ENCODE data around the gene KRTAP5-10.
A peak's percentile ranks its signal among the peaks of the same experiment; 100 is the strongest.
"Not testable (repeated sequence)": the region's sequence is repeated elsewhere in the genome, so short reads cannot be mapped to it uniquely, and the experiment has no call there.

KRTAP5-10 gene

DNA sequence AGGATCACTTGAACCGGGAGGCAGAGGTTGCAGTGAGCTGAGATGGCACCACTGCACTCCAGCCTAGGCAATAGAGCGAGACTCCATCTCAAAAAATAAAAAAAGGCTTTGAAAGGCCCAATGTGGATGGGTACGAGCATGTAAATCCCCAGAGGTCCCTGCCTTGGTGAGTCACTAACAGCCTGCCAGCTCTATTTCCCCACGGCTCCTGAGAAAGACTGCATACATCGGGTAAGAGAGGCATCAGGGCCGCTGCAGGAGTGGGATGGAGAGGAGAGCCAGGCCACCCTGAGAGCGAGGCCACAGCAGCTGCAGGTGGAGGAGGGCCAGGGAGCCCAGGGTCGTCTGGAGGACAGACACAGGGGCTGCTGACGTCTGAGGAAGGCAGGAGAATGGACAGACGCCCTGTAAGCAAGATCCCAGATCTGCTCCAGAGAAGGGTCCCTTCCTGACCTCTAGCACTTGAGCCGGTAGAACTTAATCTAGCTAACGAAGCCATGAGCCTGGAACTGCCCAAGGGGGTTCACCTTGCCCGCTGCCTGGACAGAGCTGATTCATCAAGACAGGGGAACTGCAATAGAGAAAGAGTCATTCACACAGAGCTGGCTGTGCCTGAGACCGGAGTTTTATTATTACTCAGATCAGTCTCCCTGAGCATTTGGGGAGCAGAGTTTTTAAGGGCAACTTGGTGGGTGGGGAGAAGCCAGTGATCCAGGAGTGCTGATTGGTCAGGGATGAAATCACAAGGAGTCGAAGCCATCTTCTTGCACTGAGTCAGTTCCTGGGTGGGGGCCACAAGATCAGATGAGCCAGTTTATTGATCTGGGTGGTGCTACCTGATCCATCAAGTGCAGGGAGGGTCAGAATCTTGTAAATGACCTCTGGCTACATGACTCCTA, 22.2 kb upstream of the KRTAP5-10 start:
- DNase-seq: no peak

DNA sequence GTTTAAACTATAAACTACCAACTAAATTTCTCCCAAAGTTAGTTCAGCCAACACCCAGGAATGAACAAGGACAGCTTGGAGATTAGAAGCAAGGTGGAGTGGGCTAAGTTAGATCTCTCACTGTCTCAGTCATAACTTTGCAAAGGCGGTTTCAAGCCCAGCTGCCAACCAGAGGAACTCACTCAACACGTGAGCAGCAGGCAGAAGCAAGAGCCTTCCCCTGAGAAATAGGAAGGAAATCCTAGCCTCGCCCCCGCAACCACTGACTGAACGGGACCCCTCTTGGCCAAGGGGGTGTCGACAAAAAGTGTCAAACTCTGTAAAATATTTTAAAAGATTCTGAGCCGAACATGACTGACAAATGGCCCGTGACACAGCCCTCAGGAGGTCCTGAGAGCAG, 21.5 kb upstream of the KRTAP5-10 start:
- DNase-seq: no peak

DNA sequence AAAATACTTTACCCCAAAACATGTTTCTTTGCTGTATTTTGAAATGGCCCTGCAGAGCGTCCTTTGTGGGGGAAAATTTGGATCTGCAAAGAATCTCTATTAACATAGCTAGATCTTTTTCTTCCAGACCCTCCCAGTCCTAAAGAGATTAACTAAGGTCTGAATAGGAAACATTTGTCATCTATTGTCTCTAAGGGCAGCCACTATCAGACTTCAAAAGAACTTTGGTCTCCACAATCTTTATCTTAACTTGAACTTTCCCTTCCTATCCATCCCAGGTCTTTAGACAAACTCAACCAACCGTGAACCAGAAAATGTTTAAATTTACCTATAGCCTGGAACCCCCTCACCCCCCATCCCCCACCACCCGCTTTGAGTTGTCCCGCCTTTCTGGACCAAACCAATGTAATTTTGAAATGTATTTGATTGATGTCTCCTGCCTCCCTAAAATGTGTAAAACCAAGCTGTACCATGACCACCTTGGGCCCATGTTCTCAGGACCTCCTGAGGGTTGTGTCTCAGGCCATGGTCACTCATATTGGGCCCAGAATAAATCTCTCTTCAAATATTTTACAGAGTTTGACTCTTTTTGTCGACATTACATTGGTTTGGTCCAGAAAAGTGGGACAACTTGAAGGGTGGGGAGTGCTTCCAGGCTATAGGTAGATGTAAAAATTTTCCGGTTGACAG, 20.7 kb upstream of the KRTAP5-10 start:
- no peak for DNase-seq

DNA sequence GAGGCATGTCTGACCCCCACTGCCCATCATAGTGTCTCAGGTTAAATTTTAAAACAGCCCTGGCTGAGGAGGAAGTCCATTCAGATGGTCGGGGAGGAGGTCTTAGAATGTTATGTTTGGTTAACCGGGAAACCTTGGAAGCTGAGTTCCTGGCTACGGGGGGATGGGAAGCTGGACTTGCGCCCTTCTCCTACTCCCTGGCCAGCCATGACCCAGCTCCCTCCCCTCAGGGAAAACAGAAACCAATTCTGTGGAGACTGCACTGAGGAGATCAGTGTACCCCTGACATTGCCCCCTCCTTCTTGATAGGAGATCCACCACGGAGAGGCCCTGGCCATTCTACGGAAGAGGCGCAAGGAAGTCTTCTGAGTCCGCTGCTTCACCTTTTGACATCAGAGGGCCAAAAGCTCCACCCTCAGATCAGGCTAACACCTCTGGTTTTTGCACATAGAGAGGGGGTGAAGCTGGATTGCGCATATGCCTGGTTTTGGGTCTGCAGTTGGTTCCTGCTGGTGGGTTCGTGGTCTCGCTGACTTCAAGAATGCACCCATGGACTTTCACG, 19.9 kb upstream of the KRTAP5-10 start:
- no peak for DNase-seq

DNA sequence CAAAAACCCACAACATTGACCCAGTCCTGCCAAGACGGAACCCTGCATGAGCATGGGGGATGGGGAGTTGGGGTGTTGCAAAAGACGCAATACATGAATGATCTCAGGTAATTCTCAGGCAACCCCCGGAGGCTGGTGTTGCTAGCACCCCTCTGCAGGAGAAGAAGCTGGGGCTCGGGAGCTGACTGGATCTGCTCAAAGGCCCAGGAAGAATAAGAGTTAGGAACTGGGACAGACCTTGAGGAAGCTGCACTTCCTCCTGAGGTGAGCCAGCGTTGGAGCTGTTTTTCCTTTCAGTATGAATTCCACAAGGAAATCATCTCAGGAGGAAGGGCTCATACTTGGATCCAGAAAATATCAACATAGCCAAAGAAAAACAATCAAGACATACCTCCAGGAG, 17.2 kb upstream of the KRTAP5-10 start, which contains the start of gene KRTAP5-9:
Gene KRTAP5-9 (plus strand): TSS at position 301 of the 400 bp plus-strand sequence. CDS start 238 bp downstream, outside the sequence.
- no peak for DNase-seq

DNA sequence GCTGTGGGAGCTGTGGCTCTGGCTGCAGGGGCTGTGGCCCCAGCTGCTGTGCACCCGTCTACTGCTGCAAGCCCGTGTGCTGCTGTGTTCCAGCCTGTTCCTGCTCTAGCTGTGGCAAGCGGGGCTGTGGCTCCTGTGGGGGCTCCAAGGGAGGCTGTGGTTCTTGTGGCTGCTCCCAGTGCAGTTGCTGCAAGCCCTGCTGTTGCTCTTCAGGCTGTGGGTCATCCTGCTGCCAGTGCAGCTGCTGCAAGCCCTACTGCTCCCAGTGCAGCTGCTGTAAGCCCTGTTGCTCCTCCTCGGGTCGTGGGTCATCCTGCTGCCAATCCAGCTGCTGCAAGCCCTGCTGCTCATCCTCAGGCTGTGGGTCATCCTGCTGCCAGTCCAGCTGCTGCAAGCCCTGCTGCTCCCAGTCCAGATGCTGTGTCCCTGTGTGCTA, 16.6 kb upstream of the KRTAP5-10 start:
- no peak for DNase-seq

DNA sequence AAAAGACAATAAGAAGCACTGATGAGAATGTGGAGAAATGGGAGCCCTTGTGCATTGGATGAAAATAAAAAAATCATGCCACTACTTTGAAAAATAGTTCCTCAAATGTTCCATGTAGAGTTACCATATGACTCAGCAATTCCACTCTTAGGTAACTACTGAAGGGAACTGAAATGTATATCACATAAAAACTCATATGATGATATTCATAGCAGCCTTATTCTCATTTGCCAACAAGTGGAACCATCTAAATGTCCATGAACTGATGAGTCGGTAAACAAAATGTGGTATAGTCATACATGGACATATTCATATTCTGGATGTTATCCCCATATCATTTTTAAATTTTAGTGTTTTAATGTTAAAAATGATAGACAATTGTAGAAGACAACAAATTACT, 13.7 kb upstream of the KRTAP5-10 start:
- no peak for DNase-seq

DNA sequence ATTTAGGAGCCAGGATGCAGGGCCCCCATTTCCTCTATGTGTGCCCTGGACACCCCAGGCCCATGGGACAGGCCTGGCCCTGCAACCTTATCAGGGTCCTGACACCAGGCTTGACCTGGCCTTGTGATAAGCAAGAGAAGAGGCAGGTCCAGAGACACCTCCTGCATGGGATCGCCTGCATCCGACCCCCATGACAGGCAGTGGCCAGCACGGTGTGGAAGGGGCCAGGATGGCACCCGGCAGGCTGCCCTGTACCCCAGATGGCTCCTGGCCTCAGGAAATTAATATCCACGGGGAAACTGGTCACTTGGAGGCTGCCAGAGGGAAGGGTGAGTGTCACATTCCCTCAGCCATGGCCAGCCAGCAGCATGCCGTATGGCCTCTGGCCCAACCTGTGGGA, 10.4 kb upstream of the KRTAP5-10 start:
- DNase-seq: no peak

DNA sequence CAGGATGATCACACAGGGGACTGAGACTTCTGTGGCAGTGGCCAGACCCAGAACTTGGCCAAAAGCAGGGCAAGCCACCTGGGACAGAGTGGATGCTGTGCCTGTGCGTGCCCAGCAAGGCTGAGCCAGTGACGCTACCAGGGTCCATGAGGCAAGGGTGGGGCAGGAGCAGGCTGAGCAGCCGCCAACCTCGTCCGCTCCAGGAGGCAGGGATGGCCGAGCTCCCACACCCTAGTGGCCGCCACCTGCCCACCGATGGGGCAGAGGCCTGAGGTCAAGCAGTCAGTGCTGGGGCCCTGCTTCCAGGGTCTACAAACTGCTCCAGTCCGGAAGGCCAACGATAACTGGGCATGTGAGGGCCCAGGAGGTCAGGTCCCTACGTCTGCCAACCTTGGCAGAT, 9.9 kb upstream of the KRTAP5-10 start:
- DNase-seq: no peak

DNA sequence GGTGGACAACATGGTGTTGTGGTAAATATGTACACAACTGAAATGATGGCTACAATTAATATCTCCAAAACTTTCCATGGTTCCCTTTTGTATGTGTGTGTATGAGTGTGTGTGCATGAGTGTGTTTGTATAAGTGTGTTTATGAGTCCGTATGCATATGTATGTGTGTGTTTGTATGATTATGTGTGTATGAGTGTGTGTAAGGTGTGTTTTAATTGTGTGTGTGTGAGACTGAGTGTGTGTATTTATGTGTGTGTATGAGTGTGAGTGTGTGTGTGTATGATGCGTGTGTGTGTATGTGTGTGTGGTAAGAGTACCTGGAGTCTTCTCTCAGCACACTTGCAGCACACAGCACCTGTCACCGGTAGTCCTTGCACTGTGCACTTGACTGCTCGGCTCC, 9.3 kb upstream of the KRTAP5-10 start:
- DNase-seq: no peak

DNA sequence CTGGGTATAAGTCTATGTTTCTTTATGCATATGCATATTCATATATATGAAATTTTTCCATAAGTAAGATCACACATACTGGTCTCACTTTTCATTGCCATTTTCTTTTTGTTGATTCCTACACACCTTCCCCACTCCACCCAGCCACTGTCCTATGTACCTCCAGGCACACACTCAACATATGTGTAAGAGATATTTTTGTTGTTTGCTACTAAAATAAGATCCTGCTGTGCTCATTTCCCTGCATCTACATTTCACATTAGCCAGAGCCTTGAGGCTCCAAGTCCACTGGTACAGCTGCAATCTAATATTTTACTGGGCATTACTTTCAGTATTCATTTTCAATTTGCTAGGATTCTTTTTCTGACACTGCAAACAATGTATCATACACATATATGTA, 8.1 kb upstream of the KRTAP5-10 start:
- no peak for DNase-seq

DNA sequence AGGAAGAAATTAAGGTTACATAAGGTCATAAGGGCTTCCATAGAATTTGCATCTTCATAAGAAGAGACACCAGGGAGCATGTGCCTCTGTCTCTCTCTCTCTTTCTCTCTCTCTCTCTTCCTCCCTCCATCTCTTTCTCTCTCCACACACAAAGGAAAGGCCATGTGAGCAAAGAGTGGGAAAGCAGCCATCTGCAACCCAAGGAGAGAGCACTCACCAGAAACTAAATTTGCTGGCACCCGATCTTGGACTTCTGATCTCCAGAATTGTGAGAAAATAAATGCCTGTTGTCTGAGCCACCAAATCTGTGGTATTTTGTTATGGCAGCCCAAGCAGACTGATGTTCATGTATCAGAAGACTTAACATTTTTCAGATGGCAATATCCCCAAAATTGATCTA, 6.4 kb upstream of the KRTAP5-10 start:
- DNase-seq: no peak

DNA sequence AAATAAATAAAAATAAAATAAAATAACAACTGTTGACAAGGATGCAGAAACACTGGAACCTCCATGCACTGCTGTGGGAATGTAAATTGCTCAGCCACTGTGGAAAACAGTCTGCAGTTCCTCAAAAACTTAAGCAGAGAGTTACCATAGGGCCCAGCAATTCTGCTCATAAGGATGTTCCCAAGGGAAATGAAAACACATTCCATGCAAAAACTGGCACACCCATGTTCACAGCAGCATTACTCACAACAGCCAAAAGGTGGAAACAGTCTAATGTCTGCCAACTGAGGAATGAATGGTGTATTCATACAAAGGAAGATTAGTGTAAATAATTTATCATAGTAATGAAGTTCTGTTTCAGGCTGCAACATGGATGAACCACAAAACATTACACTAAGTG, 3.2 kb upstream of the KRTAP5-10 start:
- no peak for DNase-seq

DNA sequence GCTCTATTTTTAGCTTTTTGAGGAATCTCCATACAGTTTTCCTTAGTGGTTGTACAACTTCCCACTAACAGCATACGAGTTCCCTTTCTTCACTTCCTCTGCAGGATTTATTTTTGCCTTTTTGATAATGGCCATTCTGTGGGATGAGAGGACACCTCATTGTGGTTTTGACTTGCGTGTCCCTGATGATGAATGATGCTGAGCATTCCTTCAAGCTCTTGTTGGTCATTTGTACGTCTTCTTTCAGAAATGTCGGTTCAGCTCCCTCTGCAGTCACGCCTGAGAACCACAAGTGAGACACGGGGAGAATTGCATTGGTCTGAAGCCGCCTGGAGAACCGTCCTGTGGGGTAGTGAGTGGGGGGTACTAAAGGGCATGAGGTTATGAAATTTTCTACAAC, 2.0 kb upstream of the KRTAP5-10 start:
- DNase-seq: no peak

DNA sequence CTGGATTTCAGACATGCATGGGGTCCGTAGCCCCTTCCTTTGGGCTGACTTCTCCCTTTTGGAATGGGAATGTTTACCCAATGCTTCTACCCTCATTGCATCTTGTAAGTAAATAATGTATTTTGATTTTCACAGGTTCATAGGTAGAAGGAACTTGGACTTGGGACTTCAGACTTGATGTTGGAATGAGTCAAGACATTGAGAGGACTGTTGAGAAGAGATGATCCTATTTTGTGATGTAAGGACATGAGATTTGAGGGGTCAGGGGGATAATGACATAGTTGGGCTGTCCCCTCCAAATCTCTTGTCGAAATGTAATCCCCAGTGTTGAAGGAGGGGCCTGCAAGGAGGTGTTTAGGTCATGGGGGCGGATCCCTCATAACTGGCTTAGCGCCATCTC, 933 bp upstream of the KRTAP5-10 start:
- no peak for DNase-seq

DNA sequence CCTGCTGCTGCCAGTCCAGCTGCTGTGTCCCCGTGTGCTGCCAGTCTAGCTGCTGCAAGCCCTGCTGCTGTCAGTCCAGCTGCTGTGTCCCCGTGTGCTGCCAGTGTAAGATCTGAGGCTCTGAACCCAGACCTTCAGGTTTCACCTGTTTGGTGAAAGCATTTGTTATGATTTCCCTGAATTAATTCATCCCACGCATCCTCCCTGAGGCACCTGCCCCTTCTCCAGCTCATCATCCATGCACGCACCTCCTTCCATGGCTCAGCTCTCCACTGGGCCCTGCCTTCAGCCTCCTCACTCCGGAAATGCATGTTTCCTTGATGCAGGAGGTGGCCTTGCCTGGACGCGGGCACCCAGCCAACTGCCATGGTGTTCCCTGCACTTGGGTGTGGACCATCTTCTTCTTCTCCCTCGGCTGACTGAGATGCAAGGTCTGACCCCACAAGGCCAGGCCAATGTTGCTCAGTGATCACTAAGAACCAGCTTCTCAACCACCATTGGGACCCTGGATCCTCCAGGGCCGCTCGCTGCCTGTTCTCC, 788 bp downstream of the KRTAP5-10 start:
- peak; percentile 11 for DNase-seq

DNA sequence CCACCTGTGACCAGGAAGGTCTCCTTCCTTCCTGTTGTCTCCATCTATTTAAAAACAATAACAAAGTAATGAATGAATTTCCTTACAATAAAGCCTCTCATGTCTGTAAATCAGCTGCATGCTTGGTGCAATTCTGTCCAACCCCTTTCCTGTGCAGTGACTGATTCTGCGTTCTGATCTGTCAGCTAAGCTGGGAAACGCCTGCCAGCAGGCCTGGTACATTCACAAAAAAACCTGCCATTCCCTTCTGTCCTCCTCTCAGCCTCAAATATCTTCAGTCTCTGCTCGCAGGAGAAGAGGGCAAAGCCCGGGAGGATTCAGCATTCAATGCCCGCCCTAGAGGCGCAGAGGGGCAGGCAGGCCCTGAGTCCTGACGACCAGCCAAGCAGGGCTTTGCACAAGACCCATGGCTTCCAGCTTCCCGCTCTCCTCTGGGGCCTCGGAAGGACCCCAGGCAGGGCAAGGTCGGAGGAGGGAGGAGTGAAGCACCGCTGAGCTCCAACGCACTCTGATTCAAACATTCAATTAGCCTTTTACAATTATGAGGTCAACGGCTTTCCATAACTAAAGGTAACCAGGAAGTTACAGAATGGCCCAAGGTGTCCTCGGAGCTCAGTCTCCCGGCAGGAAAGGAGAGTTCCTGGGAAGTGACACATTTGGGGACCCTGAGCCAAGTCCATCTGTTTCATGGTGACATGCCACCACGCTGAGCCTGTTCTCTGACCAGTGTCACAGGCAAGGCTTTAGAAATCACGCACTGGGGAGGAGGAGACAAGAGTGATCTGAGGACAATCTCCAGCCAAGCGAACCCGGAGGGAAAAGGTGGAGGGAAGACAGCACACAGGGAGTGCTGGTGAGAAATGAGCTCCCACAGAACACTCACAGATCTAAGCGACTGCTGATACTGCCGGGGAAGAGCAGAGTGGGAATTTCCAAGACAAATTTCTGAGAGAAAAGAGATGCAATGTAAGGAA, 1.6 kb downstream of the KRTAP5-10 start:
- not testable (repeated sequence) for DNase-seq

DNA sequence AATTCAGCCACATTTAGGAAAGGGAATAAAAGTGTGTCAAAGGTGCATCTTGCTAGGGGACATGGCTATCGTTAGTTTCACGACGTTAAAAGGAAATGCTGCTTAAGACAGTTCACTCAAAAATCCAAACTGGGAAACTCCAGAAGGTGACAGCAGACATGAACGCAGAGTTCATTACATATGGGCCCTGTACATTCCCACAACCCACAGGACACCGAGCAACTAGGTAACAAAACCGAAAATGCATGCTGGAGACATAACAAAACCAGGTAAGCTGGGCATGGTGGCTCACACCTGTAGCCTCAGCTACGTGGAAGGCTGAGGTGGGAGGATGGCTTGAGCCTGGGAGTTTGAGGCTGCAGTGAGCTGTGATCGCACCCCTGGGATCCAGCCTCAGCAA, 2.3 kb downstream of the KRTAP5-10 start:
- DNase-seq: not testable (repeated sequence)

DNA sequence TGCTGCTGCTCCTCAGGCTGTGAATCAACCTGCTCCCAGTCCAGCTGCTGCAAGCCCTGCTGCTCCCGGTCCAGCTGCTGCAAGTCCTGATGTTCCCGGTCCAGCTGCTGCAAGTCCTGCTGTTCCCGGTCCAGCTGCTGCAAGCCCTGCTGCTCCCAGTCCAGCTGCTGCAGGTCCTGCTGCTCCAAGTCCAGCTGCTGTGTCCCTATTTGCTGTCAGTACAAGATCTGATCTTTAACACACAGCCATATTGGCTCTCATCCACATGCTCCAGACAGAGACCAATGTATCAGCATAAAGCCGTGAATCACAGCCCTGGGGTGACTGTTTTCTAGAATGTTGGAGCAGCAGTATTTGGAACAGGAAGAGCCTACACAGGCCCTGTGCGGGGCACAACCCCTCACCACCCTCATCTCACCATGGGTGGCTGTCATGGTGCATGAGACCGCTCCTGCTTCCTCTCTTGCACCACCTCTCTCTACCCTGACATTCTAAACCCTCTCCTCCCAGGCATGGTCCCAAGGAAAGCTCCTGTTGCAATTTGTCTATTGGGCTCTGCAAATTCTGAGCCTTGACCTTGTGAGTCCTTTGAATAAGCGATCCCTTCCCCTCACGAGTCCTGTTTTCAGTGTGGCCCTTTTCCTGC, 3.5 kb downstream of the KRTAP5-10 start:
- no peak for DNase-seq

DNA sequence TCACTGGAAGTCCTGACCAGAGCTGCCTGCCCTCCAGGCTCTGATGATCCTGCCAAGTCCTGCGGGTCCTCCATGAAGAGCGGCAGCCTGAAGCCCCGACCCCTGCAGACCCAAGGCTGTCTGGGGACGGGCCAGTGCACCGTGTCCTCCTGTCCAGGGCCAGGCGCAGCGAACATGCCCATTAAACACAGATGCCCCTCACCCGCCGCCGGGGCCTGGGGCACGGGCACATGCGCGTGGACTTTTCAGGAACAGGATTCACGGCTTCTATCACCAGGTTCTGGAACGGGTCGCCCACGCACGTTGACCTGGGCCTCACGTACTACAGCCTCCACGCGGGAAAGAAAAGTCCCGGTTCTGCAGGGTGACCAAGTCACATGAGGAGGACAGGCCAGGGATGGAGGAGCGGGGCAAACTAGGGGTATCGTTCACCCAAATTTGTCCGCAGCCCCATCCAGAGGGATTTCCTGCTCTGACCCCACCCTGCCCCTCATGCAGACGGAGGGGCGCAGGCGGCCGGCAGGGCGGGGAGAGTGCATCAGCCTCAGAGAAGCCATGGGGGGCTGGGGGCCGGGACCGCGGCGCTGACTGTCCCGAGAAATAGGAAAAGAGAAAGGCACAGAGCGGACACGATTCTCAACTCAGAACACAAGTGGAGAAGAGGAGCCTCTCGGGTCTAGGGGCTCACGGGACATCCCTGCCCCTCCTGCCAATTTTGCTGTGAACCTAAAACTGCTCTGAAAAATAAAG, 5.9 kb downstream of the KRTAP5-10 start:
- DNase-seq: not testable (repeated sequence)

DNA sequence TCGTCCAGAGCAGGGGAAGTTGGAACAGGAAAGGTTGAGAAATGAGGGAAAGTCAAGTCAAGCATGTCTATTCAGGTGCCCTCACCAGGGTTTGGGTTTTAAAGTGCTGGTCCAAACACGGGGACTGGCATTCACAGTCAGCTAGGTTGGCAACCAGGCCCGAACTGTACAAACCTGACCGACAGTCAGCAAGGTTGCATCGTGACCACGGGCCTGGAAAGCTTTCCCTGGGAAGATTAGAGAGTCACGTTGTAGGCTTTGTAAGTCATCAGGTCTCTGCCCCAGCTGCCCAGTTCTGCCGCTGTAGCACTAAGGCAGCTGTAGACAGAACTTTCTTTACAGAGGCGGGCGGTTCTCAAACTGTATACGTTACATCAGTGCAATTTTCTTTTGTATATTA, 7.4 kb downstream of the KRTAP5-10 start:
- DNase-seq: no peak
